ENCODE measurements around the gene RIMS3. TPM values are rescaled to one million over a fixed set of nuclear protein-coding genes. Genes with fewer than 3 reads are reported as not detected.

The RIMS3 gene
- total RNA-seq: 0.36 and 0.81 TPM in 2 replicates

GRCh38 chr1:40665335-40666171 lies at the start of gene RIMS3:
Gene RIMS3 (minus strand): TSS chr1:40665682. CDS start chr1:40641925, 23,757 bp downstream.

GRCh38 chr1:40691538-40692428 lies 26.3 kb upstream of the RIMS3 start, which contains the start of gene NFYC:
Gene NFYC (plus strand): TSS chr1:40691704. CDS start chr1:40738844, 47,140 bp downstream.

Other genes starting within 250 kb of the RIMS3 start
- 1.9 and 2.3 TPM in 2 replicates for gene ZFP69B, start 215.2 kb downstream of the RIMS3 start, total RNA-seq
- gene ZFP69, start 188.4 kb downstream of the RIMS3 start, total RNA-seq: 4.1 and 4.4 TPM in 2 replicates
- 10.7 and 11.0 TPM in 2 replicates for gene EXO5, start 156.9 kb downstream of the RIMS3 start, total RNA-seq
- 2.8 and 3.7 TPM in 2 replicates for gene ZNF684, start 134.0 kb downstream of the RIMS3 start, total RNA-seq
- gene NFYC, start 26.0 kb upstream of the RIMS3 start, total RNA-seq: 25.1 and 29.2 TPM in 2 replicates
- 0.12 and 0.16 TPM in 2 replicates for gene KCNQ4, start 118.1 kb upstream of the RIMS3 start, total RNA-seq
- gene CITED4, start 196.7 kb upstream of the RIMS3 start, total RNA-seq: 1.7 and 2.1 TPM in 2 replicates

All from hair follicle dermal papilla cell (primary cell).